GM12892 (cell line): ENCODE data around the gene MX2.

ENCODE experiments used
- POLR2AphosphoS5 ChIP-seq: IDR thresholded peaks from 2 replicates; pipeline ENCODE4 v1.6.1; 2011; ENCODE audit warnings: low read depth, low read length, control low read depth
- TAF1 ChIP-seq: IDR thresholded peaks from 2 replicates; pipeline ENCODE4 v1.6.1; 2011; ENCODE audit warnings: low read depth, mild to moderate bottlenecking, control low read depth, low read length, borderline replicate concordance

- no peak for TF ChIP-seq POLR2AphosphoS5
- no peak for TF ChIP-seq TAF1
These were observed 44.5 kb downstream of the MX2 start for GRCh38 chr21:41406340-41406739.
